Sigmoid colon (tissue), 4 donors: Measurements from ENCODE around the gene PIRT.

Experiments used
- POLR2A ChIP-seq, 2 donors: fragments of 450-650 bp; IDR thresholded peaks; one replicate each; pipeline ENCODE4 v1.6.1; 2016; ENCODE audit warnings: antibody characterized with exemption in 2 of 2, mild to moderate bottlenecking in 2 of 2, moderate library complexity in 2 of 2
- POLR2AphosphoS5 ChIP-seq, 4 donors: sonication (generic); formaldehyde crosslinking; IDR thresholded peaks; one replicate each; pipeline ENCODE4 v1.6.1; 2017; ENCODE audit warnings: antibody characterized with exemption in 4 of 4
- TF ChIP-seq, protein P1 (sequence below), 4 experiments: fragments of 450-650 bp in 3 of 4; fragments of 200-600 bp in 1 of 4; IDR thresholded peaks; one replicate each; pipeline ENCODE4 v1.5.1; 2016 to 2019; ENCODE audit warnings: antibody characterized with exemption in 4 of 4, mild to moderate bottlenecking in 3 of 4, moderate library complexity in 2 of 4

DNA sequence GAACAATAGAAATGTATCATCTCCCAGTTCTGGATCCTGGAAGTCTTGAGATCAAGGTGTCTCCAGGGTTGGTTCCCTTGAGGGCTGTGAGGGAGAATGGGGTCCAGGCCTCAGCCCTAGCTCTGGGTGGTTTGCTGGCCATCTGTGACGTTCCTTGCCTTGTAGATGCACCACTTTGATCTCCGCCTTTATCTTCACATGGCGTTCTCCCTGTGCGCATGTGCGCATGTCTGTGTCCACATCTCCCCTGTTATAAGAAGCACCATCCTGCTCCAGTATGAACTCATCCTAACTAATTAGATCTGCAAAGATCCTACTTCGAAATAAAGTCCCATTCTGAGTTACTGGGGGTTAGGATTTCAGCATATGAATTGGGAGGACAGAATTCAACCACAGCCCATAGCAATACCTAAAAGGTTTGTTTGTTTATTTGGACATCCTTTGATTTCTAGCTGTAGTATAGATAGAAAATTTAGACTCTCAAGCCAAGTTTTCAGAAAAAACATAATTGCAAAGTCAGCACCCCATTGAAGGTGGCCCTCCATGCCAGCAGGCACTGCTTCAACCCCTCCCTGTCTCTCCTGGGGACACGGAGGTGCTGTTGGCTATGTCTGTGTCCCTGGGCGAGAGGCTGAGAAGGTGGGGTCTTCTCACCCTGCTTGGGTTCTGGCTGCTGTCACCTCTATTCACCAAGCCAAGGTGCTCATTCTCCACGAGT lies 31.2 kb downstream of the PIRT start:
- TF ChIP-seq, protein P1, sequence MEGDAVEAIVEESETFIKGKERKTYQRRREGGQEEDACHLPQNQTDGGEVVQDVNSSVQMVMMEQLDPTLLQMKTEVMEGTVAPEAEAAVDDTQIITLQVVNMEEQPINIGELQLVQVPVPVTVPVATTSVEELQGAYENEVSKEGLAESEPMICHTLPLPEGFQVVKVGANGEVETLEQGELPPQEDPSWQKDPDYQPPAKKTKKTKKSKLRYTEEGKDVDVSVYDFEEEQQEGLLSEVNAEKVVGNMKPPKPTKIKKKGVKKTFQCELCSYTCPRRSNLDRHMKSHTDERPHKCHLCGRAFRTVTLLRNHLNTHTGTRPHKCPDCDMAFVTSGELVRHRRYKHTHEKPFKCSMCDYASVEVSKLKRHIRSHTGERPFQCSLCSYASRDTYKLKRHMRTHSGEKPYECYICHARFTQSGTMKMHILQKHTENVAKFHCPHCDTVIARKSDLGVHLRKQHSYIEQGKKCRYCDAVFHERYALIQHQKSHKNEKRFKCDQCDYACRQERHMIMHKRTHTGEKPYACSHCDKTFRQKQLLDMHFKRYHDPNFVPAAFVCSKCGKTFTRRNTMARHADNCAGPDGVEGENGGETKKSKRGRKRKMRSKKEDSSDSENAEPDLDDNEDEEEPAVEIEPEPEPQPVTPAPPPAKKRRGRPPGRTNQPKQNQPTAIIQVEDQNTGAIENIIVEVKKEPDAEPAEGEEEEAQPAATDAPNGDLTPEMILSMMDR (IDR thresholded peaks at IDR 0.05) = no peak
- no peak for TF ChIP-seq POLR2AphosphoS5 (IDR thresholded peaks at IDR 0.05)
- TF ChIP-seq POLR2A (IDR thresholded peaks at IDR 0.05) = no peak
